Transverse colon (tissue), 4 donors: ENCODE measurements around the gene FKBP9. TPM values are rescaled to one million over a fixed set of nuclear protein-coding genes. Genes with fewer than 3 reads are reported as not detected.

ENCODE experiments used
- DNase-seq: peaks from one replicate; pipeline ENCODE4 v3.0.0-alpha.2; 2019
- H3K27ac ChIP-seq, 4 donors: fragments of 200-600 bp; sonication (generic); 2 replicates each; pipeline ENCODE4 v1.5.1; 2016 to 2018; ENCODE audit warnings: inconsistent platforms in 4 of 4
- H3K27me3 ChIP-seq: fragments of 200-600 bp; sonication (generic); 2 replicates; pipeline ENCODE4 v1.5.1; 2017; ENCODE audit warnings: inconsistent platforms
- H3K36me3 ChIP-seq, 4 donors: fragments of 200-600 bp; sonication (generic); 2 replicates each; pipeline ENCODE4 v1.5.1; 2017 to 2019; ENCODE audit warnings: inconsistent platforms in 4 of 4
- H3K4me1 ChIP-seq, 4 donors: fragments of 200-600 bp; sonication (generic); 2 replicates each; pipeline ENCODE4 v1.5.1; 2017 to 2020; ENCODE audit warnings: inconsistent platforms in 4 of 4
- H3K4me3 ChIP-seq, 4 donors: fragments of 200-600 bp; sonication (generic); 1 replicate in 1 of 4; 2 replicates in 3 of 4; pipeline versions ENCODE4 v1.5.1 to v1.6.1; 2017 to 2019; ENCODE audit warnings: inconsistent platforms in 4 of 4
- H3K9me3 ChIP-seq, 2 donors: fragments of 200-600 bp; sonication (generic); 2 replicates each; pipeline ENCODE4 v1.5.1; 2017 to 2019; ENCODE audit warnings: inconsistent platforms in 2 of 2
- CTCF ChIP-seq, 5 experiments: fragments of 200-600 bp in 3 of 5; fragments of 450-650 bp in 2 of 5; sonication (generic) in 3 of 5; IDR thresholded peaks; 1 replicate in 2 of 5; 2 replicates in 3 of 5; pipeline ENCODE4 v1.5.1; 2016 to 2017; ENCODE audit warnings: antibody characterized with exemption in 5 of 5, inconsistent platforms in 3 of 5, mild to moderate bottlenecking in 2 of 5, moderate library complexity in 1 of 5
- EP300 ChIP-seq: sonication (generic); formaldehyde crosslinking; IDR thresholded peaks from one replicate; pipeline ENCODE4 v1.6.1; 2017; ENCODE audit warnings: antibody characterized with exemption, low read depth
- POLR2A ChIP-seq: fragments of 450-650 bp; IDR thresholded peaks from one replicate; pipeline ENCODE4 v1.6.1; 2016; ENCODE audit warnings: antibody characterized with exemption, mild to moderate bottlenecking, moderate library complexity
- POLR2AphosphoS5 ChIP-seq, 3 donors: sonication (generic); formaldehyde crosslinking; IDR thresholded peaks; one replicate each; pipeline ENCODE4 v1.6.1; 2016; ENCODE audit warnings: antibody characterized with exemption in 3 of 3
- WGBS, 2 donors: methylation state at CpG; one replicate each; pipeline ENCODE4 v1.1.5; 2018; ENCODE audit warnings: low coverage in 1 of 2; 5-methylcytosine and 5-hydroxymethylcytosine counted together
- in situ Hi-C, 4 donors: fragments of 200-750 bp; cut with MboI; loops; one replicate each; pipeline versions ENCODE4 v1.15.0 to v1.15.1; 2017; ENCODE audit warnings: low sequenced_read_pairs in 3 of 4, low pct_ligation_motif_present in 1 of 4, low pct_unique_long_range_greater_than_20kb in 1 of 4
- intact Hi-C: fragments of 100-400 bp; cut with DNase I; formaldehyde crosslinking; loops from one replicate; pipeline ENCODE4 v1.15.1; 2023; ENCODE audit warnings: low total_unique reads
- total RNA-seq, 4 donors: library from RNA; depleted of rRNA; stranded (reverse); fragments of >200 nt; gene quantifications; one replicate each; pipeline ENCODE4 v1.1.0, GENCODE V29; 2016

The FKBP9 gene
- total RNA-seq, 4 donors from 2014 or later: 124 to 191 (median 180) TPM

- no peaks in the 10 kb centered on the region for H3K9me3 ChIP-seq
- H3K4me3 ChIP-seq: no peak overlapping the region
- H3K27me3 ChIP-seq: no peaks in the 10 kb centered on the region
- no peak for TF ChIP-seq EP300
- no peak for TF ChIP-seq POLR2AphosphoS5 (IDR thresholded peaks at IDR 0.05)
- TF ChIP-seq CTCF (IDR thresholded peaks at IDR 0.05): no peak
- TF ChIP-seq POLR2A: no peak
- peaks cover 0 to 30% (median 4%) of the 10 kb centered on the region in 4 donors for H3K36me3 ChIP-seq
- no peak overlapping the region for H3K27ac ChIP-seq
- intact Hi-C loops: no loop called here
- no peak for DNase-seq
- 80 to 97% methylated on average over 2 of the region's 2 CpGs for WGBS, 2 donors
- in situ Hi-C loops: loop anchor here in 1 of 4 donors (25.0 kb wide), 1 partner anchor 92 kb away; no protein-coding TSS in a partner anchor
- H3K4me1 ChIP-seq: no peaks in the 10 kb centered on the region
Observed at GRCh38 chr7:32928785-32929298, 28.4 kb upstream of the FKBP9 start.

- in situ Hi-C loops (loop anchor here in 1 of 4 donors (25.0 kb wide), 1 partner anchor 92 kb away; no protein-coding TSS in a partner anchor), intact Hi-C loops (no loop called here)
- H3K27ac ChIP-seq: no peak overlapping the region
- TF ChIP-seq CTCF (IDR thresholded peaks at IDR 0.05): no peak
- no peak for TF ChIP-seq POLR2AphosphoS5 (IDR thresholded peaks at IDR 0.05)
- no peak for TF ChIP-seq POLR2A
- TF ChIP-seq EP300: no peak
- H3K9me3 ChIP-seq: no peaks in the 10 kb centered on the region
- no peak for DNase-seq
- no peaks in the 10 kb centered on the region for H3K4me1 ChIP-seq
- H3K4me3 ChIP-seq: no peak overlapping the region
- H3K27me3 ChIP-seq: no peaks in the 10 kb centered on the region
- peaks cover 0 to 30% (median 2%) of the 10 kb centered on the region in 4 donors for H3K36me3 ChIP-seq
- 89 to 91% methylated on average over 4 to 13 of the region's 13 CpGs for WGBS, 2 donors
Observed at GRCh38 chr7:32929430-32930143, 27.7 kb upstream of the FKBP9 start.

DNA sequence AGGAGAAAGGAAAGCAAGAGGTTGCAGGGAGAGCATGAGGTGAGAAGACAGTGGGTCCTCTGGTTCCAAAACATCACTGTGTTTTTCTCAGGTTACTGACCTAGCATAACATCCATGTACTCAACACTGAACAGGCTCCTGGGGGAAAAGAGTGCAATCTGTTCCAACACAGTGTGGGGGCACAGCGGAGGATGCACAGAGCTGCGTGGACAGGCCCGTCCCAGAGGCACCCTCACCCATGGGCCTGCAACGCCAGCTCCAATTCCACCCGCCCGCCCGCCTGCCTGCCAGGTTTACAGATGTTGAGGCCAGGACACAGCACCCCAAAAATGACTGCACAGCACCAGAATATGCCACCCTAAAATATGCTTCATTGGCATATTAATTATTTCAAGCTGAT lies 26.9 kb upstream of the FKBP9 start:
- 95% methylated on average over 7 of the region's 7 CpGs; no CpG with 5 or more reads in 1 of the 2 donors for WGBS, 2 donors
- H3K4me3 ChIP-seq: no peak overlapping the region
- H3K4me1 ChIP-seq: no peaks in the 10 kb centered on the region
- intact Hi-C loops (no loop called here), in situ Hi-C loops (loop anchor here in 1 of 4 donors (25.0 kb wide), 1 partner anchor 93 kb away; no protein-coding TSS in a partner anchor)
- TF ChIP-seq POLR2A: no peak
- H3K27ac ChIP-seq: no peak overlapping the region
- no peaks in the 10 kb centered on the region for H3K27me3 ChIP-seq
- H3K36me3 ChIP-seq: peaks cover 0 to 30% (median 2%) of the 10 kb centered on the region in 4 donors
- H3K9me3 ChIP-seq: no peaks in the 10 kb centered on the region
- no peak for DNase-seq

- Histone ChIP-seq H3K9me3 (no peaks in the 10 kb centered on the region), H3K4me1 (peaks cover 0 to 31% (median 9%) of the 10 kb centered on the region in 4 donors), H3K36me3 (peaks cover 0 to 5% (median 0%) of the 10 kb centered on the region in 4 donors), H3K4me3 (no peak overlapping the region), H3K27ac (no peak overlapping the region), H3K27me3 (no peaks in the 10 kb centered on the region)
- in situ Hi-C loops: loop anchor here in 1 of 4 donors (25.0 kb wide), 1 partner anchor 98 kb away; no protein-coding TSS in a partner anchor
- no peak for DNase-seq
- intact Hi-C loops: no loop called here
- TF ChIP-seq POLR2A (no peak), EP300 (no peak), CTCF (IDR thresholded peaks at IDR 0.05) (no peak), POLR2AphosphoS5 (IDR thresholded peaks at IDR 0.05) (no peak)
- WGBS, 2 donors: 84 to 91% methylated on average over 1 of the region's 1 CpG
Observed at GRCh38 chr7:32935558-32935957, 21.7 kb upstream of the FKBP9 start.
